Esophagus squamous epithelium (tissue), 5 donors: Measurements from ENCODE around the gene KIF23. TPM values are rescaled to one million over a fixed set of nuclear protein-coding genes. Genes with fewer than 3 reads are reported as not detected.

Experiments
- DNase-seq: peaks from one replicate; lab custom pipeline; 2025; lab: John Stamatoyannopoulos, UW
- H3K27ac ChIP-seq, 4 donors: fragments of 200-600 bp; sonication (generic); one replicate each; pipeline ENCODE4 v1.5.1; 2016 to 2019; ENCODE audit warnings: mild to moderate bottlenecking in 1 of 4
- H3K27me3 ChIP-seq, 4 donors: fragments of 200-600 bp; sonication (generic); 1 replicate in 3 of 4; 2 replicates in 1 of 4; pipeline versions ENCODE4 v1.5.1 to v1.6.0; 2017 to 2021; ENCODE audit warnings: antibody characterized with exemption in 1 of 4
- H3K36me3 ChIP-seq, 3 donors: fragments of 200-600 bp; sonication (generic); one replicate each; pipeline ENCODE4 v1.5.1; 2016 to 2019
- H3K4me1 ChIP-seq, 3 donors: fragments of 200-600 bp; sonication (generic); one replicate each; pipeline ENCODE4 v1.5.1; 2017 to 2019
- H3K4me3 ChIP-seq, 4 donors: fragments of 200-600 bp; sonication (generic); 1 replicate in 3 of 4; 2 replicates in 1 of 4; pipeline ENCODE4 v1.5.1; 2016 to 2019; ENCODE audit warnings: mild to moderate bottlenecking in 2 of 4, moderate library complexity in 1 of 4
- H3K9me3 ChIP-seq, 3 donors: fragments of 200-600 bp; sonication (generic); one replicate each; pipeline ENCODE4 v1.5.1; 2016 to 2019
- CTCF ChIP-seq, 6 experiments: fragments of 450-650 bp in 4 of 6; fragments of 200-600 bp in 2 of 6; sonication (generic) in 2 of 6; IDR thresholded peaks; one replicate each; pipeline ENCODE4 v1.5.1; 2016 to 2019; ENCODE audit warnings: antibody characterized with exemption in 6 of 6, mild to moderate bottlenecking in 4 of 6, moderate library complexity in 4 of 6
- POLR2A ChIP-seq, 4 donors: fragments of 450-650 bp; IDR thresholded peaks; one replicate each; pipeline ENCODE4 v1.6.1; 2017; ENCODE audit warnings: antibody characterized with exemption in 4 of 4, mild to moderate bottlenecking in 4 of 4, moderate library complexity in 3 of 4
- WGBS, 2 donors: methylation state at CpG; one replicate each; pipeline ENCODE4 v1.1.5; 2018; 5-methylcytosine and 5-hydroxymethylcytosine counted together
- intact Hi-C: fragments of 100-400 bp; cut with DNase I; formaldehyde crosslinking; loops from one replicate; pipeline ENCODE4 v1.15.0; 2022
- total RNA-seq, 4 donors: library from RNA; depleted of rRNA; stranded (reverse); fragments of >200 nt; gene quantifications; one replicate each; pipeline ENCODE4 v1.1.0, GENCODE V29; 2016
- donor health status: DM: yes; HTN: yes; CAD: no.

The KIF23 gene
- total RNA-seq, 4 donors from 2014 or later, result 13.5 to 33.2 (median 13.9) TPM

DNA sequence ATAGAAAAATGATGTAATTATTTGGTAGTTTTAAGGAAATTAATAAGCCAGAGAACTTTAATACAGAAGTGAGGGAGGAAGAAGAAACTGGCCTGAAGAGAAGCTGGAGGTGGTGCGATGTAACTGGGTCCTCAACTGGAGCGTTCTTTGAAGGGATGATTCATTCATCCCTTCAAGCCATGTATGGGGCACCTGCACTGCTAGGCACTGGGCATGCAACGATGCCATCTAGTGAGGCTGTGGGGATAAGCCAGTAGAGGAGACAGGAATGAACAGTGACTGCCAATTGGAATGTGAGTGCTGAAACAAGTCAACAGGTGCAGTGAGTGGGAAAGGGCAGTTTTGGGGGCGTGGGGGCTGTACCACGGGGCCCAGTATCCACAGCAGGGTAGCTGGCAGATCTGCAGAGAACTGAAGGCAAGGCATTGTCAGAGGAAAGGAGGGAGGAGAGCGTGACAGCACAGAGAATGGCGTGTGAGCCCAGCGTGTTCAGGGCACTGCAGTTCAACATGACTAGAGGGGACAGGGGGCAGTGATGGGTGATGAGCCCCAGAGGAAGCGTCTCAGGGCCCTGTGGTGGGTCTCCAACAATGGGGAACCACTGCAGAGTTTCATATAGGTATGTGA lies 3.8 kb upstream of the KIF23 start:
- intact Hi-C loops, result no loop called here
- no peak for DNase-seq
- Histone ChIP-seq H3K36me3 (no peaks in the 10 kb centered on the region), H3K4me3 (no peak overlapping the region), H3K27ac (no peak overlapping the region), H3K4me1 (peaks cover 0 to 25% (median 3%) of the 10 kb centered on the region in 3 donors), H3K9me3 (no peaks in the 10 kb centered on the region), H3K27me3 (no peaks in the 10 kb centered on the region)
- 48 to 49% methylated on average over 9 of the region's 9 CpGs for WGBS, 2 donors
- TF ChIP-seq POLR2A (IDR thresholded peaks at IDR 0.05) (no peak), CTCF (IDR thresholded peaks at IDR 0.05) (peak in 2 of 6 experiments; percentile 39 to 53)

DNA sequence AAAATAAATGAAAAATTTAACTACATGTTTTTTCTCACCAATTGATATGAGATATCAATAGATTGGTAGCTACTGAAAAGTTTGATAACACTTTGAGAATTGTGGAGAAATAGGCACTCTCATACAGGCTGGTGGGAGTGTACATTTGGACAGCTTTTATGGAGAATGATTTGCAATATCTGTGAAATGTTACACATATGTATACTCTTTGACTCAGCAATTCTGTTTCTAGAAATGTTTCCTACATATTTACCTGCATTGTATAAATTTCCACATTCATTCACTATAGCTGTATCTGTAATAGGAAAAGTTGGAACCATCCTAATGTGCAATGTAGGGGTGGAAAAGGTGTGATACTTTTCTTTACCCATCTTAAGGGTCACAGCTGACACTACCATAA lies 1.9 kb upstream of the KIF23 start:
- Histone ChIP-seq H3K27ac (no peak overlapping the region), H3K4me3 (no peak overlapping the region), H3K4me1 (peaks cover 0 to 27% (median 3%) of the 10 kb centered on the region in 3 donors), H3K27me3 (no peaks in the 10 kb centered on the region), H3K9me3 (no peaks in the 10 kb centered on the region), H3K36me3 (no peaks in the 10 kb centered on the region)
- intact Hi-C loops, result no loop called here
- TF ChIP-seq CTCF (IDR thresholded peaks at IDR 0.05) (no peak), POLR2A (IDR thresholded peaks at IDR 0.05) (no peak)
- no peak for DNase-seq

DNA sequence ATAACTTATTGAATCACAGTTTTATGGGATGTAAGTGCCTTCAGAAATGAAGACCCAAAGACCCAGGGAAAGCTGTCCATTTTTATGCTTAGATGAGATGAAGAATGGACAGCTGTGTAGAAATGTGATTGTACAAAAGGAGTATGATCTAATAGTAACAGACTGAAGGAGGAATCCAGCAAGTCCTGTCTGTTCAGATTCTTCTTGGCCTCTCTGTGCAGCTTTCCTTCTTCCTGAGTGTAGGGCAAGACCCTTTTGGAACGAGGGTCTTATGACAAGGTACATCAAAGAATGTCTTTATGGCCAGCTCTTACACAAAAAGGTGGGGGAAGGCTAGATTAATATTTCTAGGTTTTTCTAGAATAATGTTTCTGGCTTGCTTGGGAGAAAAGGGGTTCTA lies 1.4 kb upstream of the KIF23 start:
- intact Hi-C loops, result no loop called here
- Histone ChIP-seq H3K36me3 (no peaks in the 10 kb centered on the region), H3K27ac (no peak overlapping the region), H3K27me3 (no peaks in the 10 kb centered on the region), H3K9me3 (no peaks in the 10 kb centered on the region), H3K4me3 (no peak overlapping the region), H3K4me1 (peaks cover 0 to 27% (median 3%) of the 10 kb centered on the region in 3 donors)
- DNase-seq, result no peak
- whole genome bisulfite sequencing, 2 donors, result 41 to 56% methylated on average over 1 of the region's 1 CpG
- no peak for TF ChIP-seq POLR2A (IDR thresholded peaks at IDR 0.05)
- TF ChIP-seq CTCF (IDR thresholded peaks at IDR 0.05), result no peak

GRCh38 chr15:69414701-69415167 lies 585 bp downstream of the KIF23 start:
- no peak for DNase-seq

More at GRCh38 chr15:69414701-69415167, 585 bp downstream of the KIF23 start:
- Histone ChIP-seq H3K4me3 (peak overlapping the region; percentile 67 to 87 (median 78)), H3K9me3 (no peaks in the 10 kb centered on the region), H3K36me3 (no peaks in the 10 kb centered on the region), H3K4me1 (peaks cover 0 to 27% (median 3%) of the 10 kb centered on the region in 3 donors), H3K27ac (peak overlapping the region; percentile 52 to 82 (median 75)), H3K27me3 (no peaks in the 10 kb centered on the region)
- 0 to 1% methylated on average over 7 to 17 of the region's 29 CpGs for WGBS, 2 donors
- intact Hi-C loops, result no loop called here
- TF ChIP-seq POLR2A (IDR thresholded peaks at IDR 0.05) (no peak), CTCF (IDR thresholded peaks at IDR 0.05) (no peak)
